GM12878 (cell line): ENCODE results near the gene PARVA. TPM values are rescaled to one million over a fixed set of nuclear protein-coding genes. Genes with fewer than 3 reads are reported as not detected.

Experiments
- ATAC-seq: fragments of 200-7000 bp; cut with Tn5 transposase; 3 replicates; pipeline ENCODE4 v1.9.1; 2020; ENCODE audit warnings: mild to moderate bottlenecking, moderate library complexity
- BruUV-seq: library from RNA; stranded (reverse); fragments of 400-500 nt; replicated peaks from 2 replicates; lab custom pipeline; 2021; lab: Mats Ljungman, UMichigan
- CTCF ChIA-PET: fragments of 300-600 bp; sonication (Branson Sonifier 250); formaldehyde crosslinking; extraction: SDS; loops from one replicate; lab custom pipeline; 2021; ENCODE audit warnings: inconsistent platforms; lab: Yijun Ruan, JAX
- POLR2A ChIA-PET: fragments of 350-600 bp; formaldehyde crosslinking; extraction: SDS; loops from one replicate; lab custom pipeline; 2021; ENCODE audit warnings: inconsistent platforms; lab: Charles Lee
- RAD21 ChIA-PET: fragments of 300-600 bp; sonication (Branson Sonifier 250); formaldehyde crosslinking; loops from one replicate; lab custom pipeline; 2023; ENCODE audit warnings: antibody characterized with exemption; ENCODE audit not compliant: unreplicated experiment; lab: Charles Lee
- SMC1A ChIA-PET: fragments of 300-600 bp; sonication (Branson Sonifier 250); formaldehyde crosslinking; loops from one replicate; lab custom pipeline; 2023; ENCODE audit not compliant: unreplicated experiment, uncharacterized antibody; lab: Charles Lee
- DNase-seq: peaks from one replicate; pipeline ENCODE4 v3.0.0-alpha.2; 2011; ENCODE audit warnings: low read depth, low spot score
- FAIRE-seq: peaks from 3 replicates; lab custom pipeline; 2011; peaks lifted over from hg19 to GRCh38; lab: Jason Lieb, UNC
- H2AFZ ChIP-seq: 2 replicates; pipeline ENCODE4 v1.6.0; 2011; ENCODE audit warnings: low read depth, low read length, control low read depth; ENCODE audit not compliant: control insufficient read depth
- H3K27ac ChIP-seq: 2 replicates; pipeline ENCODE4 v1.5.1; 2011; ENCODE audit warnings: control low read depth; ENCODE audit not compliant: control insufficient read depth, insufficient read depth
- H3K27me3 ChIP-seq, 2 experiments: replicated peaks in 1 of 2; 2 replicates each; pipeline versions ENCODE4 v1.6.0 to v1.6.1; 2011; ENCODE audit warnings: low read length in 1 of 2; ENCODE audit not compliant: control insufficient read depth in 2 of 2, insufficient read depth in 2 of 2
- H3K36me3 ChIP-seq, 2 experiments: 2 replicates each; pipeline ENCODE4 v1.5.1; 2011; ENCODE audit warnings: low read length in 1 of 2; ENCODE audit not compliant: control insufficient read depth in 2 of 2, insufficient read depth in 2 of 2
- H3K4me1 ChIP-seq: 2 replicates; pipeline ENCODE4 v1.6.1; 2011; ENCODE audit warnings: mild to moderate bottlenecking, low read length, moderate library complexity, mixed read lengths; ENCODE audit not compliant: control insufficient read depth, insufficient read depth
- H3K4me2 ChIP-seq: 2 replicates; pipeline ENCODE4 v1.6.0; 2011; ENCODE audit warnings: control low read depth; ENCODE audit not compliant: control insufficient read depth, insufficient read depth
- H3K4me3 ChIP-seq: fragments of 200-600 bp; sonication (generic); 2 replicates; pipeline ENCODE4 v1.5.1; 2016
- H3K79me2 ChIP-seq: 2 replicates; pipeline ENCODE4 v1.6.0; 2011; ENCODE audit warnings: low read length; ENCODE audit not compliant: control insufficient read depth, insufficient read depth
- H3K9ac ChIP-seq: 2 replicates; pipeline ENCODE4 v1.8.0; 2011; ENCODE audit warnings: low read length, control low read depth, mixed read lengths; ENCODE audit not compliant: control insufficient read depth, insufficient read depth
- H3K9me3 ChIP-seq: replicated peaks from 3 replicates; pipeline ENCODE4 v1.5.1; 2011; ENCODE audit warnings: mild to moderate bottlenecking, low read length; ENCODE audit not compliant: control insufficient read depth, insufficient read depth
- H4K20me1 ChIP-seq: 2 replicates; pipeline ENCODE4 v1.6.0; 2011; ENCODE audit not compliant: control insufficient read depth, insufficient read depth
- EGR1 ChIP-seq, 2 experiments: IDR thresholded peaks; 1 replicate in 1 of 2; 2 replicates in 1 of 2; pipeline ENCODE4 v1.6.1; 2011 to 2012; ENCODE audit warnings: low read depth in 2 of 2, low read length in 2 of 2, borderline replicate concordance in 1 of 2, mild to moderate bottlenecking in 1 of 2, moderate library complexity in 1 of 2
- MTA2 ChIP-seq: fragments of 450-650 bp; IDR thresholded peaks from 2 replicates; pipeline ENCODE4 v1.6.1; 2016; ENCODE audit warnings: low read depth, mild to moderate bottlenecking, moderate library complexity
- NR2C2 ChIP-seq: IDR thresholded peaks from 2 replicates; pipeline ENCODE4 v1.6.1; 2011; ENCODE audit warnings: borderline replicate concordance, low read depth; ENCODE audit not compliant: control insufficient read depth, insufficient read length
- POLR2AphosphoS5 ChIP-seq: IDR thresholded peaks from 2 replicates; pipeline ENCODE4 v1.6.1; 2011; ENCODE audit warnings: mild to moderate bottlenecking, low read length, inconsistent platforms
- WRNIP1 ChIP-seq: IDR thresholded peaks from 2 replicates; pipeline ENCODE4 v1.6.1; 2011; ENCODE audit warnings: low read depth, low read length, improper control_type of control experiment, borderline replicate concordance
- ZNF207 ChIP-seq: fragments of 450-650 bp; IDR thresholded peaks from 2 replicates; pipeline ENCODE4 v1.6.1; 2014; ENCODE audit warnings: antibody characterized with exemption, mild to moderate bottlenecking, borderline replicate concordance
- ZZZ3 ChIP-seq: IDR thresholded peaks from 2 replicates; pipeline ENCODE4 v1.6.1; 2011; ENCODE audit warnings: low read depth; ENCODE audit not compliant: control insufficient read depth, insufficient read length
- WGBS: methylation state at CpG from one replicate; pipeline ENCODE4 v1.1.6; 2016; ENCODE audit warnings: low lambda C conversion rate; ENCODE audit not compliant: insufficient replicate concordance, insufficient coverage; ENCODE audit errors: missing lambda C conversion rate; 5-methylcytosine and 5-hydroxymethylcytosine counted together
- in situ Hi-C: fragments of 300-500 bp; cut with MboI; formaldehyde crosslinking; loops from 9 replicates; pipeline ENCODE4 v1.14.3; 2018; ENCODE audit warnings: mixed read lengths
- intact Hi-C: fragments of 100-400 bp; cut with micrococcal nuclease; formaldehyde crosslinking; loops from one replicate; pipeline ENCODE4 v1.14.2; 2022; ENCODE audit not compliant: unreplicated experiment
- polyA plus RNA-seq, 11 experiments: library from polyadenylated mRNA; depleted of rRNA in 4 of 11; unstranded in 6 of 11; stranded (reverse) in 5 of 11; fragments of >200 nt; fragmentation: Nextera tagmentation in 4 of 11; fragmentation: Illumina TruSeq in 1 of 11; extraction: Ambion mirVana in 4 of 11; extraction: Trizol in 1 of 11; gene quantifications; 1 replicate in 1 of 11; 2 replicates in 10 of 11; pipeline versions ENCODE4 v1.2.1 to v1.2.3, GENCODE V29; 2011 to 2016; ENCODE audit warnings: inconsistent platforms in 2 of 11, missing spikeins in 2 of 11, low read depth in 1 of 11
- total RNA-seq, 4 experiments: library from RNA; depleted of rRNA in 3 of 4; stranded (reverse); fragments of >200 nt in 3 of 4; fragmentation: Illumina TruSeq in 1 of 4; extraction: Trizol in 1 of 4; gene quantifications; 2 replicates each; pipeline versions ENCODE4 v1.2.1 to v1.2.3, GENCODE V29; 2013 to 2021
- TF ChIP-seq, protein P1 (sequence below): fragments of 450-650 bp; formaldehyde crosslinking; IDR thresholded peaks from 2 replicates; pipeline ENCODE4 v1.5.0; 2022; ENCODE audit warnings: mild to moderate bottlenecking, missing genetic modification characterization

Gene PARVA
- total and polyA plus RNA-seq, 10 of the 15 experiments (the other 5 are each of a cell fraction or from before 2014, with no cell fraction given) = 0.01 to 0.44 (median 0.03) TPM; not detected in 7

DNA sequence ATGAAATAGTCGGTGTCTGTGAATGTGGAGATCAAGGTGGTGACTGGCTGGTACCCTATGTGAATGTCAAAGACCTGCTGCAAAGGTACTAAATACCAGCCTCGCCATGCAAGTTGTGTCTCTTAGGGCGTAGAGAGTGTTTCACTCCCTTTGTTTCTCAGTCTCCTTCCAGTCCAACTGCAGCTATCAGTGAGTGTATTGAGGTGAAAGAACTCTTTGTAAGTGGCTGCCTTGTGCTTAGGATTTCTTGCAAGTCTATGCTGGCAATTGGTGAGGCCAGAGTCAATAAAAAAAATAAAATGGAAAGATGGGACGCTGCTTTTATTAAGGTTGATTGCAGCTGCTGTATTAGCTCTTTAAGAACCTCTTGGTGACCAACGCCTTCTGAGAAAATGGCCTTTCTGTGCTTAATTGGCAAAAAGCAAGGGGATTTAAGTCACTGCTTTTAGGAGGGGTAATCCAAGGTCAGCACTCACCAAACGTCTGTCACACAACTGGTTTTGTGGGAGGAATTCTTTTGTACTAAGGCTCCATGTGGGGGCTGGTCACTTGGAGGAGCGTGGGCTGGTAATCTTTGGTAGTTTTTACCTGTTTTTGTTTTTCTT is 95.1 kb downstream of the PARVA start:
- BruUV-seq = no TSS peak
- RAD21 ChIA-PET = no interaction called here
- FAIRE-seq = no peak
- DNase-seq = no peak
- no peak for TF ChIP-seq WRNIP1
- no peak for ATAC-seq
- POLR2A ChIA-PET = no interaction called here
- Histone ChIP-seq H4K20me1 (no peaks in the 10 kb centered on the region), H3K27me3 (no peaks in the 10 kb centered on the region; a peak in 1 of 4 replicates), H3K4me3 (no peak overlapping the region), H3K4me2 (no peak overlapping the region), H3K27ac (no peak overlapping the region), H3K9ac (no peak overlapping the region), H3K9me3 (no peaks in the 10 kb centered on the region), H2AFZ (no peak overlapping the region), H3K36me3 (no peaks in the 10 kb centered on the region), H3K79me2 (no peaks in the 10 kb centered on the region), H3K4me1 (no peaks in the 10 kb centered on the region)
- intact Hi-C loops (no loop called here), in situ Hi-C loops (no loop called here)
- CTCF ChIA-PET = no interaction called here
- SMC1A ChIA-PET = interaction anchor here (0.6 kb wide), 1 partner anchor 20 kb away, joined by 3 read pairs; no protein-coding TSS in a partner anchor
- WGBS = 11% methylated on average over 7 of the region's 7 CpGs

DNA sequence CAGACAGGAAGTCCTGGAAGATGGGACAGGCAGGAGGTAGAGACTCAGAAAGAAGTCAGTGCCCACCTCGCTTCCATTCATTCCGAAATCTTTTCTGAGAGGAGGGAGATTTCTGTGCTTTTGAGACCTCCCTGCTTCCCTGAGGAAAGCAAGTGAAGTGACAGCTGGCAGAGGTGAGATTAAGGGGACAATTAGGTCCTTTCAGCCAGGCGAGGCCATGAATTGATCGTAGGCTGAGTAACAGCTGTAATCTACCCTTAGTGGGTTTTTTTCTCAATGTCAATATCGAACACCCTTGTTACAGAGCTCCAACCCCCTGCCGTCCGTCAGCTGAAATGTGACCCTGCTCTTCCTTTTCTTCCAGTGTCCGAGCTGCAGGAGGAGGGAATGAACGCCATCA is 96.0 kb downstream of the PARVA start:
- BruUV-seq = no TSS peak
- no peak overlapping the region for H3K27ac ChIP-seq
- ChIA-PET POLR2A (no interaction called here), SMC1A (interaction anchor here (0.6 kb wide), 1 partner anchor 362 kb away, joined by 3 read pairs; no protein-coding TSS in a partner anchor), CTCF (interaction anchor here (1.3 kb wide), 1 partner anchor 10 kb away, joined by 3 read pairs; no protein-coding TSS in a partner anchor), RAD21 (no interaction called here)
- H3K4me2 ChIP-seq = no peak overlapping the region
- no peaks in the 10 kb centered on the region for H3K36me3 ChIP-seq
- no peaks in the 10 kb centered on the region for H3K79me2 ChIP-seq
- WGBS = 36% methylated on average over 9 of the region's 9 CpGs
- no peak overlapping the region for H3K4me3 ChIP-seq
- FAIRE-seq (no peak), DNase-seq (no peak), ATAC-seq (no peak)
- no peak overlapping the region for H3K9ac ChIP-seq
- no peak for TF ChIP-seq POLR2AphosphoS5
- TF ChIP-seq ZNF207 = no peak
- no peak for TF ChIP-seq ZZZ3
- no peak for TF ChIP-seq NR2C2
- TF ChIP-seq, protein P1, sequence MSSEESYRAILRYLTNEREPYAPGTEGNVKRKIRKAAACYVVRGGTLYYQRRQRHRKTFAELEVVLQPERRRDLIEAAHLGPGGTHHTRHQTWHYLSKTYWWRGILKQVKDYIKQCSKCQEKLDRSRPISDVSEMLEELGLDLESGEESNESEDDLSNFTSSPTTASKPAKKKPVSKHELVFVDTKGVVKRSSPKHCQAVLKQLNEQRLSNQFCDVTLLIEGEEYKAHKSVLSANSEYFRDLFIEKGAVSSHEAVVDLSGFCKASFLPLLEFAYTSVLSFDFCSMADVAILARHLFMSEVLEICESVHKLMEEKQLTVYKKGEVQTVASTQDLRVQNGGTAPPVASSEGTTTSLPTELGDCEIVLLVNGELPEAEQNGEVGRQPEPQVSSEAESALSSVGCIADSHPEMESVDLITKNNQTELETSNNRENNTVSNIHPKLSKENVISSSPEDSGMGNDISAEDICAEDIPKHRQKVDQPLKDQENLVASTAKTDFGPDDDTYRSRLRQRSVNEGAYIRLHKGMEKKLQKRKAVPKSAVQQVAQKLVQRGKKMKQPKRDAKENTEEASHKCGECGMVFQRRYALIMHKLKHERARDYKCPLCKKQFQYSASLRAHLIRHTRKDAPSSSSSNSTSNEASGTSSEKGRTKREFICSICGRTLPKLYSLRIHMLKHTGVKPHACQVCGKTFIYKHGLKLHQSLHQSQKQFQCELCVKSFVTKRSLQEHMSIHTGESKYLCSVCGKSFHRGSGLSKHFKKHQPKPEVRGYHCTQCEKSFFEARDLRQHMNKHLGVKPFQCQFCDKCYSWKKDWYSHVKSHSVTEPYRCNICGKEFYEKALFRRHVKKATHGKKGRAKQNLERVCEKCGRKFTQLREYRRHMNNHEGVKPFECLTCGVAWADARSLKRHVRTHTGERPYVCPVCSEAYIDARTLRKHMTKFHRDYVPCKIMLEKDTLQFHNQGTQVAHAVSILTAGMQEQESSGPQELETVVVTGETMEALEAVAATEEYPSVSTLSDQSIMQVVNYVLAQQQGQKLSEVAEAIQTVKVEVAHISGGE (CRISPR knock-in tag) = no peak
- no peak for TF ChIP-seq EGR1 (IDR thresholded peaks at IDR 0.05; ENCODE audit: borderline replicate concordance in 1 of 2, low read depth in 2 of 2, low read length in 2 of 2)
- no peak for TF ChIP-seq MTA2
- in situ Hi-C loops (no loop called here), intact Hi-C loops (no loop called here)
- H3K9me3 ChIP-seq = no peaks in the 10 kb centered on the region
- H2AFZ ChIP-seq = no peak overlapping the region
- H3K4me1 ChIP-seq = no peaks in the 10 kb centered on the region
- no peaks in the 10 kb centered on the region for H4K20me1 ChIP-seq
- H3K27me3 ChIP-seq = no peaks in the 10 kb centered on the region; a peak in 1 of 4 replicates
